HepG2 (cell line): Measurements from ENCODE around the gene HOXB4. TPM values are rescaled to one million over a fixed set of nuclear protein-coding genes. Genes with fewer than 3 reads are reported as not detected.

Experiments used
- ATAC-seq: fragments of 200-7000 bp; cut with Tn5 transposase; 3 replicates; pipeline ENCODE4 v1.9.1; 2020; ENCODE audit warnings: mild to moderate bottlenecking, moderate library complexity
- BruUV-seq: library from RNA; stranded (reverse); fragments of 400-500 nt; replicated peaks from 2 replicates; lab custom pipeline; 2021; lab: Mats Ljungman, UMichigan
- CTCF ChIA-PET: fragments of 300-600 bp; formaldehyde crosslinking; extraction: SDS; loops from one replicate; lab custom pipeline; 2021; ENCODE audit warnings: low total read pairs, inconsistent platforms, low intra/inter-chr PET ratio; lab: Yijun Ruan, JAX
- POLR2A ChIA-PET: fragments of 350-600 bp; sonication (Branson Sonifier 250); formaldehyde crosslinking; loops from one replicate; lab custom pipeline; 2020; ENCODE audit warnings: antibody characterized with exemption, inconsistent platforms; lab: Yijun Ruan, JAX
- DNase-seq: peaks from one replicate; pipeline ENCODE4 v3.0.0-alpha.2; 2015; ENCODE audit warnings: low spot score
- FAIRE-seq: peaks from 3 replicates; lab custom pipeline; 2011; peaks lifted over from hg19 to GRCh38; lab: Jason Lieb, UNC
- H2AFZ ChIP-seq: one replicate; pipeline ENCODE4 v1.6.1; 2011; ENCODE audit warnings: low read length, inconsistent platforms
- H3K27ac ChIP-seq: fragments of 300-600 bp; 3 replicates; pipeline ENCODE4 v1.8.0; 2011; ENCODE audit warnings: mixed run types, mild to moderate bottlenecking, mixed read lengths, low read length, inconsistent platforms; ENCODE audit not compliant: insufficient read depth; ENCODE audit errors: extremely low read length
- H3K27me3 ChIP-seq, 2 experiments: fragments of 200-600 bp in 1 of 2; 2 replicates in 1 of 2; 3 replicates in 1 of 2; pipeline versions ENCODE4 v1.6.0 to v1.8.0; 2011; ENCODE audit warnings: low read length in 2 of 2, mild to moderate bottlenecking in 2 of 2, moderate library complexity in 2 of 2, inconsistent platforms in 1 of 2; ENCODE audit not compliant: insufficient read depth in 2 of 2, control insufficient read depth in 1 of 2
- H3K36me3 ChIP-seq, 2 experiments: fragments of 200-600 bp in 1 of 2; replicated peaks in 1 of 2; 2 replicates in 1 of 2; 3 replicates in 1 of 2; pipeline versions ENCODE4 v1.5.1 to v1.8.0; 2011; ENCODE audit warnings: low read length in 2 of 2, inconsistent platforms in 1 of 2; ENCODE audit not compliant: insufficient read depth in 2 of 2, control insufficient read depth in 1 of 2
- H3K4me1 ChIP-seq: 2 replicates; pipeline ENCODE4 v1.5.1; 2012; ENCODE audit warnings: low read length, inconsistent platforms; ENCODE audit not compliant: insufficient read depth
- H3K4me2 ChIP-seq: 2 replicates; pipeline ENCODE4 v1.6.0; 2011; ENCODE audit warnings: low read depth, low read length, inconsistent platforms
- H3K4me3 ChIP-seq, 3 experiments: fragments of 200-600 bp in 1 of 3; sonication (generic), shearing (Covaris generic) in 1 of 3; replicated peaks in 1 of 3; 2 replicates each; pipeline ENCODE4 v1.5.1; 2011 to 2016; ENCODE audit warnings: low read length in 3 of 3, inconsistent platforms in 2 of 3, low read depth in 2 of 3, mild to moderate bottlenecking in 2 of 3, control low read depth in 1 of 3, mixed read lengths in 1 of 3; ENCODE audit not compliant: insufficient read depth in 1 of 3
- H3K79me2 ChIP-seq: one replicate; pipeline ENCODE4 v1.6.1; 2011; ENCODE audit warnings: low read length, inconsistent platforms; ENCODE audit not compliant: insufficient read depth
- H3K9ac ChIP-seq: 2 replicates; pipeline ENCODE4 v1.6.0; 2011; ENCODE audit warnings: mild to moderate bottlenecking, low read depth, low read length, inconsistent platforms; ENCODE audit not compliant: insufficient read depth
- H3K9me3 ChIP-seq: 2 replicates; pipeline ENCODE4 v1.5.1; 2012; ENCODE audit warnings: mild to moderate bottlenecking, low read length
- H4K20me1 ChIP-seq: 2 replicates; pipeline ENCODE4 v1.6.0; 2011; ENCODE audit warnings: inconsistent platforms, mild to moderate bottlenecking, low read length, moderate library complexity; ENCODE audit not compliant: insufficient read depth
- GATAD1 ChIP-seq: IDR thresholded peaks from 2 replicates; pipeline ENCODE4 v1.6.1; 2016; ENCODE audit warnings: missing genetic modification reagents, missing compliant biosample characterization
- IKZF4 ChIP-seq: sonication (generic); formaldehyde crosslinking; IDR thresholded peaks from 2 replicates; pipeline ENCODE4 v1.5.1; 2020; ENCODE audit warnings: borderline replicate concordance, mild to moderate bottlenecking, low read depth, missing genetic modification reagents; ENCODE audit errors: not compliant biosample characterization
- MIER3 ChIP-seq: IDR thresholded peaks from 2 replicates; pipeline ENCODE4 v1.6.1; 2016; ENCODE audit warnings: missing compliant biosample characterization, borderline replicate concordance
- NCOR1 ChIP-seq: fragments of 200-600 bp; sonication (generic); IDR thresholded peaks from 2 replicates; pipeline ENCODE4 v1.7.0; 2017; ENCODE audit warnings: antibody characterized with exemption, low read length, borderline replicate concordance
- PHF8 ChIP-seq: sonication (generic); formaldehyde crosslinking; IDR thresholded peaks from 2 replicates; pipeline ENCODE4 v1.5.0; 2020; ENCODE audit warnings: missing genetic modification reagents
- RARG ChIP-seq: sonication (generic); formaldehyde crosslinking; IDR thresholded peaks from 2 replicates; pipeline ENCODE4 v1.4.0; 2020; ENCODE audit warnings: low read depth, mild to moderate bottlenecking, missing genetic modification reagents
- TAF15 ChIP-seq: fragments of 200-400 bp; formaldehyde crosslinking; IDR thresholded peaks from one replicate; pipeline ENCODE4 v1.6.1; 2018; ENCODE audit warnings: mild to moderate bottlenecking, low read depth, low read length; ENCODE audit not compliant: poor library complexity, severe bottlenecking
- ZNF230 ChIP-seq: sonication (generic); formaldehyde crosslinking; IDR thresholded peaks from 2 replicates; pipeline ENCODE4 v1.4.0; 2020; ENCODE audit warnings: mild to moderate bottlenecking, missing genetic modification reagents
- WGBS: methylation state at CpG from one replicate; pipeline ENCODE4 v1.1.6; 2017; ENCODE audit warnings: low lambda C conversion rate; 5-methylcytosine and 5-hydroxymethylcytosine counted together
- in situ Hi-C: cut with HindIII; loops from 2 replicates; pipeline ENCODE4 v1.10.0; 2017; ENCODE audit warnings: low pct_unique_long_range_greater_than_20kb; ENCODE audit not compliant: extremely low pct_ligation_motif_present
- intact Hi-C: fragments of 100-400 bp; cut with micrococcal nuclease; formaldehyde crosslinking; loops from one replicate; pipeline ENCODE4 v1.10.0; 2022; ENCODE audit not compliant: unreplicated experiment
- polyA plus RNA-seq, 8 experiments: library from polyadenylated mRNA; depleted of rRNA in 3 of 8; stranded (reverse) in 7 of 8; unstranded in 1 of 8; fragments of >200 nt; fragmentation: Illumina TruSeq in 4 of 8; extraction: Trizol in 4 of 8; gene quantifications; 2 replicates each; pipeline versions ENCODE4 v1.2.1 to v1.2.3, GENCODE V29; 2011 to 2016; ENCODE audit warnings: low read depth in 4 of 8, missing spikeins in 1 of 8, mixed read lengths in 1 of 8; ENCODE audit not compliant: insufficient read depth in 1 of 8
- total RNA-seq, 5 experiments: library from RNA; depleted of rRNA; stranded (reverse); fragments of >200 nt; fragmentation: Illumina TruSeq; extraction: Trizol; gene quantifications; 2 replicates each; pipeline ENCODE4 v1.2.3, GENCODE V29; 2016; ENCODE audit warnings: low read depth in 1 of 5
- TF ChIP-seq, protein P1 (sequence below): sonication (generic); formaldehyde crosslinking; IDR thresholded peaks from 2 replicates; pipeline ENCODE4 v1.4.0; 2020; ENCODE audit warnings: missing genetic modification reagents
- TF ChIP-seq, protein P2 (sequence below): sonication (generic); formaldehyde crosslinking; conservative IDR thresholded peaks from 2 replicates; pipeline ENCODE4 v1.4.0; 2020; ENCODE audit warnings: missing genetic modification reagents
- TF ChIP-seq, protein P3 (sequence below): sonication (generic); formaldehyde crosslinking; IDR thresholded peaks from 2 replicates; pipeline ENCODE4 v1.4.0; 2020; ENCODE audit warnings: missing genetic modification reagents
- TF ChIP-seq, protein P4 (sequence below): sonication (generic); formaldehyde crosslinking; IDR thresholded peaks from 2 replicates; pipeline ENCODE4 v1.5.0; 2020; ENCODE audit warnings: missing genetic modification reagents, mild to moderate bottlenecking, borderline replicate concordance
- TF ChIP-seq, protein P5 (sequence below): sonication (generic); formaldehyde crosslinking; IDR thresholded peaks from 2 replicates; pipeline ENCODE4 v1.5.0; 2020; ENCODE audit warnings: missing genetic modification reagents

Gene HOXB4
- total and polyA plus RNA-seq, 2 of the 13 experiments (the other 11 are each of a cell fraction or from before 2014, with no cell fraction given): not detected

DNA sequence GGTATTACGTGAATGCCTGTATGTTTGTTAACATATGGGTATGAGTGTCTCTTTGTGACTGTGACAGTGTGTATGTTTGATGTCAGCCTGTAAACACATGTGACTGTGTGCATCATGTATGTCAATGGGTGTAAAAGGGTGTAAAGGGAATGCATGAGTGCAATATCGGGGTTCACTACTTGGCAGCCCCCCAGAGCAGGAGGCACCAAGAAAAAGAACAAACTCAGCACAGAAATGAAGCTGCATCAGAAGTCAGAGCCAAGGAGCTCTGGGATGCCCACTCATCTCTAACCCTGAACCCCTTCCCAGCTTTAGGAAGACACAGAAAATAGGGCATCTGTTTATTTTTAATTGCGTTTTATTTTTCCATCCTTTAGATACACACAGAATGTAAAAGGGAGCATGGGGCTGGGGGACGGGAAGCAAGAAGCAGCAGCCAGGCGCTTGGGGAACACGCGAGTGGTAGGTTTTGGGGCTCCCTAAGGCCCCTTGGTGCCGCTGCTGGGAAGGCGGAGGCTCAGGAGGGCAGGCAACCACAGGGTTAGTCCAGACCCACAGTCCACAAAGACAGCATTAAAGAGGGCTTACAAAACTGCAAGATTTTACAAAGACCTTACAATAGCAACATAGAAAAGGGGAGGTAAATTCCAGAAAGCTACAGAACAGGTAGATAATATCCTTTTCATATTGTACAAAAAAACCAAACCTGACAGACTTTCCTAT is 28.9 kb upstream of the HOXB4 start:
- ATAC-seq: no peak
- no peak for FAIRE-seq
- CTCF ChIA-PET: no interaction called here
- Histone ChIP-seq H3K4me2 (no peak overlapping the region), H3K9ac (no peak overlapping the region), H3K4me1 (peaks cover 19% of the 10 kb centered on the region), H3K36me3 (no peaks in the 10 kb centered on the region), H3K27me3 (peaks cover 24 to 95% of the 10 kb centered on the region in 2 experiments; a peak in 4 of 5 replicates), H3K4me3 (no peak overlapping the region), H2AFZ (no peak overlapping the region), H4K20me1 (peaks cover 2% of the 10 kb centered on the region; the same call in 1 of the 2 replicates), H3K9me3 (no peaks in the 10 kb centered on the region), H3K79me2 (no peaks in the 10 kb centered on the region), H3K27ac (no peak overlapping the region)
- in situ Hi-C loops (no loop called here), intact Hi-C loops (no loop called here)
- 15% methylated on average over 9 of the region's 9 CpGs for WGBS
- DNase-seq: no peak
- POLR2A ChIA-PET: no interaction called here
- TF ChIP-seq IKZF4 (CRISPR knock-in tag): no peak
- TF ChIP-seq, protein P1, sequence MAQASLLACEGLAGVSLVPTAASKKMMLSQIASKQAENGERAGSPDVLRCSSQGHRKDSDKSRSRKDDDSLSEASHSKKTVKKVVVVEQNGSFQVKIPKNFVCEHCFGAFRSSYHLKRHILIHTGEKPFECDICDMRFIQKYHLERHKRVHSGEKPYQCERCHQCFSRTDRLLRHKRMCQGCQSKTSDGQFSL (CRISPR knock-in tag): no peak
- TF ChIP-seq, protein P2, sequence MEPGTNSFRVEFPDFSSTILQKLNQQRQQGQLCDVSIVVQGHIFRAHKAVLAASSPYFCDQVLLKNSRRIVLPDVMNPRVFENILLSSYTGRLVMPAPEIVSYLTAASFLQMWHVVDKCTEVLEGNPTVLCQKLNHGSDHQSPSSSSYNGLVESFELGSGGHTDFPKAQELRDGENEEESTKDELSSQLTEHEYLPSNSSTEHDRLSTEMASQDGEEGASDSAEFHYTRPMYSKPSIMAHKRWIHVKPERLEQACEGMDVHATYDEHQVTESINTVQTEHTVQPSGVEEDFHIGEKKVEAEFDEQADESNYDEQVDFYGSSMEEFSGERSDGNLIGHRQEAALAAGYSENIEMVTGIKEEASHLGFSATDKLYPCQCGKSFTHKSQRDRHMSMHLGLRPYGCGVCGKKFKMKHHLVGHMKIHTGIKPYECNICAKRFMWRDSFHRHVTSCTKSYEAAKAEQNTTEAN (CRISPR knock-in tag): no peak
- no peak for TF ChIP-seq MIER3 (CRISPR knock-in tag)
- TF ChIP-seq ZNF230 (CRISPR knock-in tag): no peak
- TF ChIP-seq NCOR1: no peak
- no peak for TF ChIP-seq TAF15
- TF ChIP-seq PHF8 (CRISPR knock-in tag): no peak
- TF ChIP-seq, protein P3, sequence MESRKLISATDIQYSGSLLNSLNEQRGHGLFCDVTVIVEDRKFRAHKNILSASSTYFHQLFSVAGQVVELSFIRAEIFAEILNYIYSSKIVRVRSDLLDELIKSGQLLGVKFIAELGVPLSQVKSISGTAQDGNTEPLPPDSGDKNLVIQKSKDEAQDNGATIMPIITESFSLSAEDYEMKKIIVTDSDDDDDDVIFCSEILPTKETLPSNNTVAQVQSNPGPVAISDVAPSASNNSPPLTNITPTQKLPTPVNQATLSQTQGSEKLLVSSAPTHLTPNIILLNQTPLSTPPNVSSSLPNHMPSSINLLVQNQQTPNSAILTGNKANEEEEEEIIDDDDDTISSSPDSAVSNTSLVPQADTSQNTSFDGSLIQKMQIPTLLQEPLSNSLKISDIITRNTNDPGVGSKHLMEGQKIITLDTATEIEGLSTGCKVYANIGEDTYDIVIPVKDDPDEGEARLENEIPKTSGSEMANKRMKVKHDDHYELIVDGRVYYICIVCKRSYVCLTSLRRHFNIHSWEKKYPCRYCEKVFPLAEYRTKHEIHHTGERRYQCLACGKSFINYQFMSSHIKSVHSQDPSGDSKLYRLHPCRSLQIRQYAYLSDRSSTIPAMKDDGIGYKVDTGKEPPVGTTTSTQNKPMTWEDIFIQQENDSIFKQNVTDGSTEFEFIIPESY: no peak
- TF ChIP-seq, protein P4, sequence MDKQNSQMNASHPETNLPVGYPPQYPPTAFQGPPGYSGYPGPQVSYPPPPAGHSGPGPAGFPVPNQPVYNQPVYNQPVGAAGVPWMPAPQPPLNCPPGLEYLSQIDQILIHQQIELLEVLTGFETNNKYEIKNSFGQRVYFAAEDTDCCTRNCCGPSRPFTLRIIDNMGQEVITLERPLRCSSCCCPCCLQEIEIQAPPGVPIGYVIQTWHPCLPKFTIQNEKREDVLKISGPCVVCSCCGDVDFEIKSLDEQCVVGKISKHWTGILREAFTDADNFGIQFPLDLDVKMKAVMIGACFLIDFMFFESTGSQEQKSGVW: no peak
- TF ChIP-seq, protein P5, sequence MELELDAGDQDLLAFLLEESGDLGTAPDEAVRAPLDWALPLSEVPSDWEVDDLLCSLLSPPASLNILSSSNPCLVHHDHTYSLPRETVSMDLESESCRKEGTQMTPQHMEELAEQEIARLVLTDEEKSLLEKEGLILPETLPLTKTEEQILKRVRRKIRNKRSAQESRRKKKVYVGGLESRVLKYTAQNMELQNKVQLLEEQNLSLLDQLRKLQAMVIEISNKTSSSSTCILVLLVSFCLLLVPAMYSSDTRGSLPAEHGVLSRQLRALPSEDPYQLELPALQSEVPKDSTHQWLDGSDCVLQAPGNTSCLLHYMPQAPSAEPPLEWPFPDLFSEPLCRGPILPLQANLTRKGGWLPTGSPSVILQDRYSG (CRISPR knock-in tag): no peak
- TF ChIP-seq GATAD1: no peak
- TF ChIP-seq RARG (CRISPR knock-in tag): no peak
- BruUV-seq: no TSS peak
